HepG2 (cell line): ENCODE results near the gene ESPN. TPM values are rescaled to one million over a fixed set of nuclear protein-coding genes. Genes with fewer than 3 reads are reported as not detected.

Source experiments
- AFF4 ChIP-seq: sonication (generic); formaldehyde crosslinking; IDR thresholded peaks from 2 replicates; pipeline ENCODE4 v1.4.0; 2020; ENCODE audit warnings: missing genetic modification reagents
- HIC2 ChIP-seq: sonication (generic); formaldehyde crosslinking; IDR thresholded peaks from 2 replicates; pipeline ENCODE4 v1.9.0; 2022; ENCODE audit warnings: low read depth, missing genetic modification reagents
- IKZF1 ChIP-seq: fragments of 450-650 bp; IDR thresholded peaks from 2 replicates; pipeline ENCODE4 v1.7.1; 2016
- KDM1A ChIP-seq: IDR thresholded peaks from 2 replicates; pipeline ENCODE4 v1.6.1; 2016; ENCODE audit warnings: missing compliant biosample characterization
- NFYB ChIP-seq: sonication (generic); formaldehyde crosslinking; IDR thresholded peaks from 2 replicates; pipeline ENCODE4 v1.4.0; 2020; ENCODE audit warnings: missing genetic modification reagents
- RBFOX2 ChIP-seq: fragments of 200-400 bp; formaldehyde crosslinking; IDR thresholded peaks from 2 replicates; pipeline ENCODE4 v1.6.1; 2017; ENCODE audit warnings: low read depth, mild to moderate bottlenecking, low read length
- RXRA ChIP-seq: sonication (generic); formaldehyde crosslinking; IDR thresholded peaks from 2 replicates; pipeline ENCODE4 v1.5.1; 2020; ENCODE audit warnings: missing genetic modification reagents
- ZBTB20 ChIP-seq: sonication (generic); formaldehyde crosslinking; IDR thresholded peaks from 2 replicates; pipeline ENCODE4 v1.8.1; 2023; ENCODE audit warnings: missing genetic modification reagents, low read depth, mild to moderate bottlenecking, borderline replicate concordance
- ZNF317 ChIP-seq: sonication (generic); formaldehyde crosslinking; IDR thresholded peaks from 2 replicates; pipeline ENCODE4 v1.5.0; 2020; ENCODE audit warnings: mild to moderate bottlenecking, missing genetic modification reagents
- ZNF337 ChIP-seq: sonication (generic); formaldehyde crosslinking; IDR thresholded peaks from 2 replicates; pipeline ENCODE4 v1.5.1; 2020; ENCODE audit warnings: missing genetic modification reagents, low read depth, mild to moderate bottlenecking, borderline replicate concordance
- ZNF33A ChIP-seq: sonication (generic); formaldehyde crosslinking; IDR thresholded peaks from 2 replicates; pipeline ENCODE4 v1.5.1; 2020; ENCODE audit warnings: missing genetic modification reagents, mild to moderate bottlenecking, moderate library complexity, borderline replicate concordance
- ZNF383 ChIP-seq: sonication (generic); formaldehyde crosslinking; IDR thresholded peaks from 2 replicates; pipeline ENCODE4 v1.4.0; 2020; ENCODE audit warnings: missing genetic modification reagents, mild to moderate bottlenecking, borderline replicate concordance
- ZNF652 ChIP-seq: IDR thresholded peaks from 2 replicates; pipeline ENCODE4 v1.6.1; 2016; ENCODE audit warnings: low read depth, borderline replicate concordance
- ZNF704 ChIP-seq: sonication (generic); formaldehyde crosslinking; IDR thresholded peaks from 2 replicates; pipeline ENCODE4 v1.8.1; 2023; ENCODE audit warnings: mild to moderate bottlenecking, inconsistent platforms, moderate library complexity, missing genetic modification reagents, borderline replicate concordance
- ZNF891 ChIP-seq: sonication (generic); formaldehyde crosslinking; IDR thresholded peaks from 2 replicates; pipeline ENCODE4 v1.5.0; 2020; ENCODE audit warnings: mild to moderate bottlenecking, missing genetic modification reagents
- polyA plus RNA-seq, 8 experiments: library from polyadenylated mRNA; depleted of rRNA in 3 of 8; stranded (reverse) in 7 of 8; unstranded in 1 of 8; fragments of >200 nt; fragmentation: Illumina TruSeq in 4 of 8; extraction: Trizol in 4 of 8; gene quantifications; 2 replicates each; pipeline versions ENCODE4 v1.2.1 to v1.2.3, GENCODE V29; 2011 to 2016; ENCODE audit warnings: low read depth in 4 of 8, missing spikeins in 1 of 8, mixed read lengths in 1 of 8; ENCODE audit not compliant: insufficient read depth in 1 of 8
- total RNA-seq, 5 experiments: library from RNA; depleted of rRNA; stranded (reverse); fragments of >200 nt; fragmentation: Illumina TruSeq; extraction: Trizol; gene quantifications; 2 replicates each; pipeline ENCODE4 v1.2.3, GENCODE V29; 2016; ENCODE audit warnings: low read depth in 1 of 5
- TF ChIP-seq, protein P1 (sequence below): sonication (generic); formaldehyde crosslinking; IDR thresholded peaks from 2 replicates; pipeline ENCODE4 v1.4.0; 2020; ENCODE audit warnings: missing genetic modification reagents, borderline replicate concordance
- TF ChIP-seq, protein P2 (sequence below): sonication (generic); formaldehyde crosslinking; IDR thresholded peaks from 2 replicates; pipeline ENCODE4 v1.4.0; 2020; ENCODE audit warnings: mild to moderate bottlenecking, missing genetic modification reagents, borderline replicate concordance

Gene ESPN
- total and polyA plus RNA-seq, 2 of the 13 experiments (the other 11 are each of a cell fraction or from before 2014, with no cell fraction given): 48.6 to 54.2 TPM

DNA sequence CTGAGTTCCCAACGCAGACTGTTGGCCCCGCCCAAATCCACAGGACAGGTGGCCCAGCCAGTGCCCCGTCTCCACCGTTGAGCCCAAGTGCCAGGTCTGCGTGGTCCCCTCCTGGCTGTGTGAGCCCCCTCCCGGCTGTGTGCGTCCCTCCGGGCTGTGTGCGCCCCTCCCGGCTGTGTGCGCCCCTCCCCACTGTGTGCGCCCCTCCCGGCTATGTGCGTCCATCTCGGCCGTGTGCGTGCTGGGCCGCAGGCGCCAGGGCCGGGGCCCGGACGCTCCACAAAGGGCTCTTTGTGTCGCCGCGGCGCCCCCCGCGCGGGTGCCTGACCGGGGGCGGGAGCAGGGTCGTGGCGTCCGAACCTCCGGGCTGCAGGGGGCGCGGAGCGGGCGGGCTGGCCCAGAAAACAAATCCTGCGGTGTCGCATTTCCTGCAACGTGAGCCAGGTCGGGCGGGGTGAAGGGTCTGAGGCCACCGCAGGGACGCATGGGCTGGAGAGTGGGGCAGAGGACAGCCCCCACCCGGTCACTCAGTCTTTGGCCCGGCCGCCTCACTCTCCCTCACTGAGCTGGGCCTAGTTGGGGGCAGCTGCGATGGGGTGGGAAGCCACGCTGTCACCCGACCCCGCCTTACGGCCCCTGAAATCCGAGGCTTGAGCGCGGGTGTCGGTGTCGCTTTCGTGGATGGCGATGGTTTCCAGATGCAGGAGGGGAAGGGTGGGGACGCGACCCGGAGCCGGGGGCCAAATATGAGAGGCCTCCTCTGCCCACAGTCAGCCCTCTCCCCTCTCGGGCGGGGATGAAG lies 22.6 kb downstream of the ESPN start (continued):
- TF ChIP-seq HIC2 (CRISPR knock-in tag) (peak; percentile 91), NFYB (peak; percentile 17; the same call in 1 of the 2 replicates), ZNF383 (CRISPR knock-in tag) (no peak), AFF4 (no peak), KDM1A (CRISPR knock-in tag) (no peak; the same call in 1 of the 2 replicates), ZBTB20 (CRISPR knock-in tag) (peak; percentile 62; the same call in 1 of the 2 replicates), ZNF33A (no peak), ZNF704 (CRISPR knock-in tag) (peak; percentile 2; the same call in 1 of the 2 replicates), ZNF891 (0 out of 2 replicates have a peak, but pooled peaks have one; percentile 55), ZNF317 (CRISPR knock-in tag) (peak; percentile 83), ZNF337 (CRISPR knock-in tag) (peak; percentile 60; the same call in 1 of the 2 replicates), RXRA (peak; percentile 91), IKZF1 (no peak), ZNF652 (CRISPR knock-in tag) (no peak; the same call in 1 of the 2 replicates), RBFOX2 (peak; percentile 89)
- TF ChIP-seq, protein P1, sequence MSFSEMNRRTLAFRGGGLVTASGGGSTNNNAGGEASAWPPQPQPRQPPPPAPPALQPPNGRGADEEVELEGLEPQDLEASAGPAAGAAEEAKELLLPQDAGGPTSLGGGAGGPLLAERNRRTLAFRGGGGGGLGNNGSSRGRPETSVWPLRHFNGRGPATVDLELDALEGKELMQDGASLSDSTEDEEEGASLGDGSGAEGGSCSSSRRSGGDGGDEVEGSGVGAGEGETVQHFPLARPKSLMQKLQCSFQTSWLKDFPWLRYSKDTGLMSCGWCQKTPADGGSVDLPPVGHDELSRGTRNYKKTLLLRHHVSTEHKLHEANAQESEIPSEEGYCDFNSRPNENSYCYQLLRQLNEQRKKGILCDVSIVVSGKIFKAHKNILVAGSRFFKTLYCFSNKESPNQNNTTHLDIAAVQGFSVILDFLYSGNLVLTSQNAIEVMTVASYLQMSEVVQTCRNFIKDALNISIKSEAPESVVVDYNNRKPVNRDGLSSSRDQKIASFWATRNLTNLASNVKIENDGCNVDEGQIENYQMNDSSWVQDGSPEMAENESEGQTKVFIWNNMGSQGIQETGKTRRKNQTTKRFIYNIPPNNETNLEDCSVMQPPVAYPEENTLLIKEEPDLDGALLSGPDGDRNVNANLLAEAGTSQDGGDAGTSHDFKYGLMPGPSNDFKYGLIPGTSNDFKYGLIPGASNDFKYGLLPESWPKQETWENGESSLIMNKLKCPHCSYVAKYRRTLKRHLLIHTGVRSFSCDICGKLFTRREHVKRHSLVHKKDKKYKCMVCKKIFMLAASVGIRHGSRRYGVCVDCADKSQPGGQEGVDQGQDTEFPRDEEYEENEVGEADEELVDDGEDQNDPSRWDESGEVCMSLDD (CRISPR knock-in tag): peak; percentile 78; the same call in 1 of the 2 replicates
- TF ChIP-seq, protein P2, sequence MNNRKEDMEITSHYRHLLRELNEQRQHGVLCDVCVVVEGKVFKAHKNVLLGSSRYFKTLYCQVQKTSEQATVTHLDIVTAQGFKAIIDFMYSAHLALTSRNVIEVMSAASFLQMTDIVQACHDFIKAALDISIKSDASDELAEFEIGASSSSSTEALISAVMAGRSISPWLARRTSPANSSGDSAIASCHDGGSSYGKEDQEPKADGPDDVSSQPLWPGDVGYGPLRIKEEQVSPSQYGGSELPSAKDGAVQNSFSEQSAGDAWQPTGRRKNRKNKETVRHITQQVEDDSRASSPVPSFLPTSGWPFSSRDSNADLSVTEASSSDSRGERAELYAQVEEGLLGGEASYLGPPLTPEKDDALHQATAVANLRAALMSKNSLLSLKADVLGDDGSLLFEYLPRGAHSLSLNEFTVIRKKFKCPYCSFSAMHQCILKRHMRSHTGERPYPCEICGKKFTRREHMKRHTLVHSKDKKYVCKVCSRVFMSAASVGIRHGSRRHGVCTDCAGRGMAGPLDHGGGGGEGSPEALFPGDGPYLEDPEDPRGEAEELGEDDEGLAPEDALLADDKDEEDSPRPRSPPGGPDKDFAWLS (CRISPR knock-in tag): no peak
